ENCODE results near the gene RPH3AL. TPM values are rescaled to one million over a fixed set of nuclear protein-coding genes. Genes with fewer than 3 reads are reported as not detected.

The RPH3AL gene
- total and polyA plus RNA-seq, 2 of the 8 experiments (the other 6 are each of a cell fraction or from before 2014, with no cell fraction given), result 5.6 to 5.8 TPM

GRCh38 chr17:364308-364707 lies 11.7 kb upstream of the RPH3AL start:
- 83% methylated on average over 8 of the region's 8 CpGs; no CpG with 5 or more reads in 1 of the 2 experiments for WGBS, 2 experiments (ENCODE audit: extremely low coverage in 1 of 2, insufficient coverage in 1 of 2, insufficient read length in 1 of 2, insufficient replicate concordance in 2 of 2, low coverage in 1 of 2, low lambda C conversion rate in 2 of 2, missing lambda C conversion rate in 1 of 2)
- Histone ChIP-seq H3K4ac (replicated peaks; ENCODE audit: insufficient read length, low read depth, low read length) (no peak overlapping the region), H3K18ac (ENCODE audit: extremely low read depth, low read length) (no peak overlapping the region), H2BK15ac (ENCODE audit: low read length) (no peak overlapping the region), H4K91ac (replicated peaks; ENCODE audit: insufficient read length, low read length) (no peak overlapping the region), H3K14ac (ENCODE audit: insufficient read length) (no peak overlapping the region), H3K27me3 (replicated peaks in 1 of 4; ENCODE audit: control insufficient read depth in 3 of 4, extremely low read depth in 1 of 4, insufficient read depth in 3 of 4, low read length in 3 of 4) (no peaks in the 10 kb centered on the region), H4K20me1 (replicated peaks in 1 of 2; ENCODE audit: control insufficient read depth in 1 of 2, insufficient read depth in 2 of 2, low read length in 2 of 2) (no peaks in the 10 kb centered on the region), H3K79me1 (ENCODE audit: low read depth, low read length) (no peaks in the 10 kb centered on the region), H3K9ac (replicated peaks in 1 of 4; ENCODE audit: extremely low read depth in 1 of 4, low read depth in 3 of 4, low read length in 3 of 4) (no peak overlapping the region), H3K27ac (ENCODE audit: low read depth, low read length) (no peak overlapping the region), H3K36me3 (ENCODE audit: control insufficient read depth in 2 of 4, insufficient read depth in 4 of 4, low read length in 3 of 4) (no peaks in the 10 kb centered on the region), H2AFZ (ENCODE audit: low read length) (no peak overlapping the region), H2AK5ac (ENCODE audit: low read depth, low read length) (no peak overlapping the region), H3K9me3 (ENCODE audit: insufficient read depth in 2 of 2, low read depth in 1 of 2, low read length in 1 of 2) (peaks cover 0 to 4% of the 10 kb centered on the region in 2 experiments; a peak in 1 of 4 replicates), H3K4me3 (ENCODE audit: extremely low read depth in 1 of 4, insufficient read depth in 2 of 4, low read depth in 3 of 4, low read length in 4 of 4) (no peak overlapping the region), H3K4me1 (replicated peaks in 1 of 4; ENCODE audit: control insufficient read depth in 3 of 4, insufficient read depth in 4 of 4, low read length in 3 of 4) (no peaks in the 10 kb centered on the region), H3K23me2 (ENCODE audit: low read depth, low read length) (no peaks in the 10 kb centered on the region), H3K4me2 (ENCODE audit: insufficient read depth in 1 of 2, low read depth in 2 of 2, low read length in 2 of 2) (no peak overlapping the region), H3K79me2 (ENCODE audit: control insufficient read depth in 1 of 2, insufficient read depth in 2 of 2, low read length in 2 of 2) (no peaks in the 10 kb centered on the region), H3K23ac (ENCODE audit: insufficient read length) (no peak overlapping the region), H2BK120ac (replicated peaks; ENCODE audit: low read depth, low read length) (no peak overlapping the region), H3K56ac (replicated peaks; ENCODE audit: insufficient read length, low read depth, low read length) (no peak overlapping the region), H4K5ac (ENCODE audit: insufficient read length, low read depth, low read length) (no peak overlapping the region), H2BK20ac (ENCODE audit: low read length) (no peak overlapping the region), H4K8ac (ENCODE audit: extremely low read depth, insufficient read depth, low read length) (no peak overlapping the region), H2BK12ac (ENCODE audit: low read depth, low read length) (no peak overlapping the region), H2BK5ac (ENCODE audit: low read depth, low read length) (no peak overlapping the region)
- FAIRE-seq (no peak), DNase-seq (ENCODE audit: low read depth in 1 of 2, low spot score in 2 of 2) (no peak)
- POLR2A ChIA-PET (ENCODE audit: partially characterized antibody), result interaction anchor here (2.4 kb wide), 1 partner anchor 11 kb away, joined by 7 read pairs; the partner anchor contains the start of gene RPH3AL
- CTCF ChIA-PET (ENCODE audit: partially characterized antibody), result interaction anchor here (1.0 to 1.2 kb wide), 3 partner anchors 12 to 14 kb away, joined by 3 read pairs; no protein-coding TSS in a partner anchor
- TF ChIP-seq RXRA (IDR thresholded peaks at IDR 0.05; ENCODE audit: insufficient read depth, low read depth, low read length), result no peak
- no peak for TF ChIP-seq JUND (IDR thresholded peaks at IDR 0.05; ENCODE audit: low read length)
- no peak for TF ChIP-seq RBBP5 (IDR thresholded peaks at IDR 0.05; ENCODE audit: borderline replicate concordance, low read depth, low read length)
- no peak for TF ChIP-seq RNF2 (IDR thresholded peaks at IDR 0.05; ENCODE audit: borderline replicate concordance, low read depth, low read length, missing control alignments, poor library complexity, severe bottlenecking)
- no peak for TF ChIP-seq MAFK (IDR thresholded peaks at IDR 0.05; ENCODE audit: low read depth, low read length)
- TF ChIP-seq JUN (IDR thresholded peaks at IDR 0.05; ENCODE audit: low read depth, low read length), result no peak
- no peak for TF ChIP-seq PHF8 (conservative IDR thresholded peaks at IDR 0.05; ENCODE audit: low read depth, low read length)
- no peak for TF ChIP-seq SRF (IDR thresholded peaks at IDR 0.05; ENCODE audit: low read depth, low read length)
- no peak for TF ChIP-seq CEBPB (IDR thresholded peaks at IDR 0.05; ENCODE audit: low read depth, low read length)
- TF ChIP-seq SP2 (IDR thresholded peaks at IDR 0.05; ENCODE audit: low read length), result no peak
- TF ChIP-seq YY1 (IDR thresholded peaks at IDR 0.05; ENCODE audit: low read depth, low read length), result no peak
- TF ChIP-seq ASH2L (IDR thresholded peaks at IDR 0.05; ENCODE audit: low read length), result no peak
- no peak for TF ChIP-seq E2F6 (IDR thresholded peaks at IDR 0.05)
- no peak for TF ChIP-seq TCF12 (IDR thresholded peaks at IDR 0.05; ENCODE audit: low read depth, low read length)

Measured in H1 (cell line).